IMR-90 (cell line): ENCODE measurements around the gene ZSCAN12. TPM values are rescaled to one million over a fixed set of nuclear protein-coding genes. Genes with fewer than 3 reads are reported as not detected.
"Not testable (repeated sequence)": the region's sequence is repeated elsewhere in the genome, so short reads cannot be mapped to it uniquely, and the experiment has no call there.

Experiments
- ATAC-seq: fragments of 200-7000 bp; cut with Tn5 transposase; 2 replicates; pipeline ENCODE4 v1.9.1; 2020; ENCODE audit warnings: low read depth, mild to moderate bottlenecking, moderate library complexity
- BruUV-seq: library from RNA; stranded (reverse); fragments of 400-500 nt; replicated peaks from 2 replicates; lab custom pipeline; 2021; lab: Mats Ljungman, UMichigan
- CTCF ChIA-PET: fragments of 300-600 bp; formaldehyde crosslinking; extraction: SDS; loops from one replicate; lab custom pipeline; 2021; ENCODE audit warnings: antibody characterized with exemption; lab: Yijun Ruan, JAX
- POLR2A ChIA-PET: fragments of 300-600 bp; sonication (Branson Sonifier 250); formaldehyde crosslinking; loops from one replicate; lab custom pipeline; 2022; ENCODE audit warnings: antibody characterized with exemption; ENCODE audit not compliant: unreplicated experiment; lab: Charles Lee
- DNase-seq: peaks from one replicate; pipeline ENCODE4 v3.0.0; 2013
- H2AFZ ChIP-seq: replicated peaks from 2 replicates; pipeline ENCODE3; 2013; ENCODE audit warnings: low read length, mild to moderate bottlenecking; ENCODE audit not compliant: poor library complexity
- H2AK5ac ChIP-seq: 2 replicates; pipeline ENCODE4 v1.6.1; 2013; ENCODE audit warnings: low read depth, low read length, inconsistent platforms
- H2AK9ac ChIP-seq: replicated peaks from 2 replicates; pipeline ENCODE3; 2013; ENCODE audit warnings: mild to moderate bottlenecking, low read depth, low read length, moderate library complexity; ENCODE audit not compliant: poor library complexity
- H2BK120ac ChIP-seq: 2 replicates; pipeline ENCODE4 v1.6.1; 2013; ENCODE audit warnings: low read depth, low read length, inconsistent platforms
- H2BK15ac ChIP-seq: 3 replicates; pipeline ENCODE4 v1.6.1; 2013; ENCODE audit warnings: low read depth, low read length, inconsistent platforms
- H2BK20ac ChIP-seq: 2 replicates; pipeline ENCODE4 v1.6.1; 2013; ENCODE audit warnings: low read depth, mild to moderate bottlenecking, inconsistent platforms, low read length, moderate library complexity
- H2BK5ac ChIP-seq: 2 replicates; pipeline ENCODE4 v1.6.1; 2013; ENCODE audit warnings: mild to moderate bottlenecking, low read depth, low read length, inconsistent platforms; ENCODE audit not compliant: poor library complexity, severe bottlenecking
- H3K14ac ChIP-seq: replicated peaks from 2 replicates; pipeline ENCODE4 v1.6.1; 2013; ENCODE audit warnings: low read depth, low read length, inconsistent platforms
- H3K18ac ChIP-seq: 2 replicates; pipeline ENCODE4 v1.6.1; 2013; ENCODE audit warnings: low read depth, low read length, control low read depth
- H3K23ac ChIP-seq: 2 replicates; pipeline ENCODE4 v1.6.1; 2013; ENCODE audit warnings: low read depth, low read length, inconsistent platforms
- H3K27ac ChIP-seq: 2 replicates; pipeline ENCODE4 v1.5.1; 2013; ENCODE audit warnings: mild to moderate bottlenecking, control low read depth, low read length; ENCODE audit not compliant: insufficient read depth
- H3K27me3 ChIP-seq: 2 replicates; pipeline ENCODE4 v1.6.1; 2013; ENCODE audit warnings: low read length; ENCODE audit not compliant: control insufficient read depth, insufficient read depth
- H3K36me3 ChIP-seq: 2 replicates; pipeline ENCODE4 v1.6.1; 2013; ENCODE audit warnings: low read length, mixed read lengths; ENCODE audit not compliant: control insufficient read depth, insufficient read depth
- H3K4ac ChIP-seq: 2 replicates; pipeline ENCODE4 v1.6.1; 2013; ENCODE audit warnings: low read depth, low read length, inconsistent platforms
- H3K4me1 ChIP-seq: 2 replicates; pipeline ENCODE4 v1.6.1; 2013; ENCODE audit warnings: low read length, mixed read lengths; ENCODE audit not compliant: control insufficient read depth, insufficient read depth
- H3K4me2 ChIP-seq: 2 replicates; pipeline ENCODE4 v1.6.1; 2013; ENCODE audit warnings: low read depth, mild to moderate bottlenecking, control low read depth, low read length, moderate library complexity
- H3K4me3 ChIP-seq: 2 replicates; pipeline ENCODE4 v1.5.1; 2013; ENCODE audit warnings: low read depth, mild to moderate bottlenecking, control low read depth, low read length, moderate library complexity; ENCODE audit not compliant: insufficient read depth
- H3K56ac ChIP-seq: 2 replicates; pipeline ENCODE4 v1.6.1; 2013; ENCODE audit warnings: low read length, inconsistent platforms; ENCODE audit not compliant: insufficient read depth; ENCODE audit errors: extremely low read depth
- H3K79me1 ChIP-seq, 2 experiments: 2 replicates each; pipeline ENCODE4 v1.6.1; 2013; ENCODE audit warnings: low read length in 2 of 2, inconsistent platforms in 1 of 2, low read depth in 1 of 2
- H3K9ac ChIP-seq: 2 replicates; pipeline ENCODE4 v1.6.1; 2013; ENCODE audit warnings: low read depth, low read length, control low read depth
- H3K9me1 ChIP-seq: 2 replicates; pipeline ENCODE4 v1.6.1; 2013; ENCODE audit warnings: low read length, inconsistent platforms; ENCODE audit not compliant: insufficient read depth
- H3K9me3 ChIP-seq: 2 replicates; pipeline ENCODE4 v1.6.1; 2013; ENCODE audit warnings: low read length; ENCODE audit not compliant: control insufficient read depth, insufficient read depth
- H4K20me1 ChIP-seq: 2 replicates; pipeline ENCODE4 v1.6.1; 2013; ENCODE audit warnings: low read length, inconsistent platforms; ENCODE audit not compliant: insufficient read depth
- H4K5ac ChIP-seq: 2 replicates; pipeline ENCODE4 v1.6.1; 2013; ENCODE audit warnings: mild to moderate bottlenecking, low read depth, low read length, control low read depth
- H4K8ac ChIP-seq, 2 experiments: 2 replicates each; pipeline ENCODE4 v1.6.1; 2013; ENCODE audit warnings: low read depth in 2 of 2, low read length in 2 of 2, control low read depth in 1 of 2, inconsistent platforms in 1 of 2
- H4K91ac ChIP-seq: 2 replicates; pipeline ENCODE4 v1.6.1; 2013; ENCODE audit warnings: low read depth, low read length, inconsistent platforms; ENCODE audit not compliant: insufficient read depth
- BHLHE40 ChIP-seq: fragments of 150-350 bp; IDR thresholded peaks from 2 replicates; pipeline ENCODE4 v1.6.1; 2016; ENCODE audit warnings: mild to moderate bottlenecking, low read depth, low read length
- CEBPB ChIP-seq: IDR thresholded peaks from 2 replicates; pipeline ENCODE4 v1.6.1; 2012; ENCODE audit warnings: low read depth, low read length, improper control_type of control experiment
- CHD1 ChIP-seq: IDR thresholded peaks from 2 replicates; pipeline ENCODE4 v1.6.1; 2012; ENCODE audit warnings: low read depth, low read length, improper control_type of control experiment
- MAFK ChIP-seq: IDR thresholded peaks from 2 replicates; pipeline ENCODE4 v1.6.1; 2012; ENCODE audit warnings: low read depth, low read length, improper control_type of control experiment
- NFE2L2 ChIP-seq: fragments of 150-350 bp; IDR thresholded peaks from 2 replicates; pipeline ENCODE4 v1.6.1; 2016; ENCODE audit warnings: low read depth, mild to moderate bottlenecking, low read length
- POLR2A ChIP-seq: IDR thresholded peaks from 2 replicates; pipeline ENCODE4 v1.6.1; 2012; ENCODE audit warnings: mild to moderate bottlenecking, low read depth, low read length
- RAD21 ChIP-seq: IDR thresholded peaks from 2 replicates; pipeline ENCODE4 v1.6.1; 2012; ENCODE audit warnings: low read length, improper control_type of control experiment
- RFX5 ChIP-seq: IDR thresholded peaks from 2 replicates; pipeline ENCODE4 v1.8.0; 2012; ENCODE audit warnings: low read depth, mild to moderate bottlenecking, low read length, moderate library complexity
- WGBS, 2 experiments: methylation state at CpG; one replicate each; pipeline versions ENCODE4 v1.1.5 to v1.1.7; 2013; ENCODE audit warnings: missing lambda C conversion rate in 2 of 2; ENCODE audit not compliant: insufficient read length in 1 of 2; ENCODE audit errors: extremely low coverage in 2 of 2; 5-methylcytosine and 5-hydroxymethylcytosine counted together
- dilution Hi-C: fragments of 300-500 bp; cut with HindIII; formaldehyde crosslinking; loops from one replicate; pipeline ENCODE4 v1.14.3; 2018; ENCODE audit warnings: low sequenced_read_pairs; ENCODE audit not compliant: unreplicated experiment
- in situ Hi-C: fragments of 300-500 bp; cut with MboI; formaldehyde crosslinking; loops from 3 replicates; pipeline ENCODE4 v1.14.3; 2019; ENCODE audit warnings: low sequenced_read_pairs, inconsistent platforms, mixed read lengths
- intact Hi-C: fragments of 100-400 bp; cut with micrococcal nuclease; formaldehyde crosslinking; loops from 2 replicates; pipeline ENCODE4 v1.10.0; 2022
- polyA plus RNA-seq, 3 experiments: library from polyadenylated mRNA; depleted of rRNA; stranded (reverse); fragments of >200 nt; gene quantifications; 2 replicates each; pipeline ENCODE4 v1.2.3, GENCODE V29; 2012; ENCODE audit warnings: low replicate concordance in 1 of 3
- total RNA-seq: library from RNA; depleted of rRNA; stranded (reverse); fragments of >200 nt; gene quantifications from 2 replicates; pipeline ENCODE4 v1.2.3, GENCODE V29; 2012

The ZSCAN12 gene
- total and polyA plus RNA-seq, 2 of the 4 experiments (the other 2 are of a cell fraction) = 2.0 to 6.5 TPM

GRCh38 chr6:28407401-28407800 lies 7.9 kb upstream of the ZSCAN12 start:
- Histone ChIP-seq H3K4me1 (no peaks in the 10 kb centered on the region), H3K56ac (no peak overlapping the region), H3K36me3 (no peaks in the 10 kb centered on the region), H3K4me3 (no peak overlapping the region), H3K27ac (no peak overlapping the region), H3K9me3 (no peaks in the 10 kb centered on the region), H3K9ac (no peak overlapping the region), H3K18ac (no peak overlapping the region), H4K91ac (no peak overlapping the region), H4K8ac (no peak overlapping the region), H2BK120ac (no peak overlapping the region), H2BK5ac (no peak overlapping the region), H3K79me1 (no peaks in the 10 kb centered on the region), H2AK5ac (no peak overlapping the region), H3K9me1 (no peaks in the 10 kb centered on the region), H2BK15ac (no peak overlapping the region), H2BK20ac (no peak overlapping the region), H2AK9ac (no peak overlapping the region), H3K27me3 (peaks cover 4% of the 10 kb centered on the region; the same call in 1 of the 2 replicates), H3K14ac (no peak overlapping the region), H3K4me2 (no peak overlapping the region), H3K4ac (no peak overlapping the region), H3K23ac (no peak overlapping the region), H4K20me1 (no peaks in the 10 kb centered on the region), H4K5ac (no peak overlapping the region), H2AFZ (no peak overlapping the region)
- no TSS peak for BruUV-seq
- WGBS, 2 experiments = 17% methylated on average over 1 of the region's 2 CpGs; no CpG with 5 or more reads in 1 of the 2 experiments
- intact Hi-C loops = loop anchor here (10.0 kb wide), 1 partner anchor 177 kb away; a partner anchor contains a TSS
- TF ChIP-seq CEBPB = no peak
- TF ChIP-seq NFE2L2 = no peak
- TF ChIP-seq CHD1 = no peak
- no peak for TF ChIP-seq RFX5
- no peak for TF ChIP-seq BHLHE40
- no peak for TF ChIP-seq RAD21
- TF ChIP-seq MAFK = no peak
- TF ChIP-seq POLR2A = no peak
- CTCF ChIA-PET = no interaction called here
- dilution Hi-C loops = no loop called here
- POLR2A ChIA-PET = no interaction called here
- in situ Hi-C loops = no loop called here
- DNase-seq (no peak), ATAC-seq (no peak)

DNA sequence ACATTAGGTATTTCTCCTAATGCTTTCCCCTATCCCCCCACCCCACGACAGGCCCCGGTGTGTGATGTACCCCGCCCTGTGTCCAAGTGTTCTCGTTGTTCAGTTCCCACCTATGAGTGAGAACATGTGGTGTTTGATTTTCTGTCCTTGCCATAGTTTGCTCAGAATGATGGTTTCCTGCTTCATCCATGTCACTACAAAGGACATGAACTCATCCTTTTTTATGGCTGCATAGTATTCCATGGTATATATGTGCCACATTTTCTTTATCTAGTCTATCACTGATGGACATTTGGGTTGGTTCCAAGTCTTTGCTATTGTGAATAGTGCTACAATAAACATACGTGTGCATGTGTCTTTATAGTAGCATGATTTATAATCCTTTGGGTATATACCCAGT lies 4.4 kb upstream of the ZSCAN12 start:
- H3K18ac ChIP-seq, BruUV-seq, H3K9me3 ChIP-seq, H2AK5ac ChIP-seq, H4K91ac ChIP-seq, H2AK9ac ChIP-seq, H2BK5ac ChIP-seq, H3K4me3 ChIP-seq, H3K27me3 ChIP-seq, H3K23ac ChIP-seq, H3K27ac ChIP-seq, H3K14ac ChIP-seq, ATAC-seq, in situ Hi-C loops, H3K4me2 ChIP-seq, H2AFZ ChIP-seq, H4K8ac ChIP-seq, H3K4ac ChIP-seq, POLR2A ChIA-PET, H3K56ac ChIP-seq, H4K20me1 ChIP-seq, H3K9me1 ChIP-seq, DNase-seq, H3K9ac ChIP-seq, H3K36me3 ChIP-seq, H4K5ac ChIP-seq, H2BK15ac ChIP-seq, H2BK20ac ChIP-seq, H3K4me1 ChIP-seq, H2BK120ac ChIP-seq, dilution Hi-C loops, H3K79me1 ChIP-seq: not testable (repeated sequence)
- CTCF ChIA-PET = interaction anchor here (0.6 kb wide), 1 partner anchor 476 kb away, joined by 6 read pairs; no protein-coding TSS in a partner anchor
- intact Hi-C loops = loop anchor here (10.0 kb wide), 1 partner anchor 181 kb away; a partner anchor contains a TSS
- WGBS, 2 experiments = no CpG with 5 or more reads among the region's 5 CpGs
